Panc1 (cell line): ENCODE data around the gene SLC6A14. TPM values are rescaled to one million over a fixed set of nuclear protein-coding genes. Genes with fewer than 3 reads are reported as not detected.

Experiments
- ATAC-seq: fragments of 200-7000 bp; cut with Tn5 transposase; 2 replicates; pipeline ENCODE4 v1.9.1; 2020; ENCODE audit warnings: mild to moderate bottlenecking, moderate library complexity
- BruUV-seq: library from RNA; stranded (reverse); fragments of 400-500 nt; replicated peaks from 2 replicates; lab custom pipeline; 2021; lab: Mats Ljungman, UMichigan
- CTCF ChIA-PET: fragments of 300-600 bp; sonication (Branson Sonifier 250); formaldehyde crosslinking; loops from one replicate; lab custom pipeline; 2022; ENCODE audit warnings: antibody characterized with exemption; lab: Charles Lee
- POLR2A ChIA-PET: fragments of 300-600 bp; sonication (Branson Sonifier 250); formaldehyde crosslinking; loops from one replicate; lab custom pipeline; 2022; ENCODE audit warnings: antibody characterized with exemption; lab: Charles Lee
- DNase-seq: peaks from one replicate; pipeline ENCODE4 v3.0.0-alpha.2; 2010; ENCODE audit warnings: low read depth, low spot score
- H3K27ac ChIP-seq: 2 replicates; pipeline ENCODE4 v1.5.1; 2011; ENCODE audit warnings: mild to moderate bottlenecking, low read length, inconsistent platforms
- H3K27me3 ChIP-seq: fragments of 200-500 bp; sonication (Bioruptor generic); 2 replicates; pipeline ENCODE4 v1.6.0; 2014; ENCODE audit warnings: low read length, inconsistent platforms; ENCODE audit not compliant: control insufficient read depth, insufficient read depth
- H3K36me3 ChIP-seq: fragments of 200-500 bp; sonication (Bioruptor generic); 2 replicates; pipeline ENCODE4 v1.5.1; 2014; ENCODE audit warnings: inconsistent platforms, mild to moderate bottlenecking, low read length, moderate library complexity; ENCODE audit not compliant: control insufficient read depth, insufficient read depth
- H3K4me1 ChIP-seq: 2 replicates; pipeline ENCODE4 v1.5.1; 2011; ENCODE audit warnings: inconsistent platforms, mild to moderate bottlenecking, low read length, moderate library complexity; ENCODE audit not compliant: control insufficient read depth, insufficient read depth
- H3K4me3 ChIP-seq, 2 experiments: 2 replicates each; pipeline ENCODE4 v1.5.1; 2011 to 2012; ENCODE audit warnings: low read depth in 2 of 2, low read length in 2 of 2, mild to moderate bottlenecking in 2 of 2, inconsistent platforms in 1 of 2, moderate library complexity in 1 of 2
- H3K9me3 ChIP-seq: fragments of 200-500 bp; sonication (Bioruptor generic); 2 replicates; pipeline ENCODE4 v1.5.1; 2014; ENCODE audit warnings: low read depth, mild to moderate bottlenecking, inconsistent platforms, low read length, moderate library complexity; ENCODE audit not compliant: control insufficient read depth, insufficient read depth
- CTCF ChIP-seq: fragments of 450-650 bp; IDR thresholded peaks from 2 replicates; pipeline ENCODE4 v1.5.1; 2017; ENCODE audit warnings: mild to moderate bottlenecking
- POLR2AphosphoS5 ChIP-seq: IDR thresholded peaks from 2 replicates; pipeline ENCODE4 v1.6.1; 2012; ENCODE audit warnings: mild to moderate bottlenecking, low read depth, low read length, moderate library complexity
- REST ChIP-seq, 2 experiments: IDR thresholded peaks; 2 replicates each; pipeline ENCODE4 v1.6.1; 2011 to 2012; ENCODE audit warnings: low read depth in 2 of 2, control low read depth in 1 of 2, low read length in 1 of 2, mild to moderate bottlenecking in 1 of 2, moderate library complexity in 1 of 2; ENCODE audit not compliant: insufficient read depth in 1 of 2
- SIN3A ChIP-seq: IDR thresholded peaks from 2 replicates; pipeline ENCODE4 v1.6.1; 2012; ENCODE audit warnings: low read depth, mild to moderate bottlenecking, low read length, moderate library complexity, borderline replicate concordance; ENCODE audit not compliant: insufficient read depth
- TCF7L2 ChIP-seq: IDR thresholded peaks from 2 replicates; pipeline ENCODE4 v1.6.1; 2011; ENCODE audit warnings: mild to moderate bottlenecking, low read depth, low read length, inconsistent platforms
- in situ Hi-C: cut with HindIII; loops from 2 replicates; pipeline ENCODE4 v1.10.0; 2016; ENCODE audit warnings: low sequenced_read_pairs, low pct_unique_long_range_greater_than_20kb
- intact Hi-C: fragments of 100-400 bp; cut with micrococcal nuclease; formaldehyde crosslinking; loops from one replicate; pipeline ENCODE4 v1.10.0; 2022; ENCODE audit not compliant: unreplicated experiment
- total RNA-seq: library from RNA; stranded (reverse); gene quantifications from one replicate; pipeline ENCODE4 v1.2.1, GENCODE V29; 2021; ENCODE audit not compliant: unreplicated experiment

The SLC6A14 gene
- total RNA-seq, 1 experiment from 2014 or later: 0.03 TPM

GRCh38 chrX:116480059-116480458 lies 43.7 kb downstream of the SLC6A14 start:
- TF ChIP-seq SIN3A: no peak
- TF ChIP-seq TCF7L2: no peak
- no peak for TF ChIP-seq CTCF
- no peak for TF ChIP-seq POLR2AphosphoS5
- no peak for TF ChIP-seq REST (IDR thresholded peaks at IDR 0.05; ENCODE audit: insufficient read depth in 1 of 2, low read depth in 2 of 2, low read length in 1 of 2)
- Histone ChIP-seq H3K36me3 (no peaks in the 10 kb centered on the region; the same call in 1 of the 2 replicates), H3K9me3 (no peaks in the 10 kb centered on the region), H3K4me1 (no peaks in the 10 kb centered on the region), H3K27ac (no peak overlapping the region), H3K4me3 (no peak overlapping the region), H3K27me3 (no peaks in the 10 kb centered on the region)
- no peak for DNase-seq
- no peak for ATAC-seq
- ChIA-PET CTCF (no interaction called here), POLR2A (no interaction called here)
- intact Hi-C loops (no loop called here), in situ Hi-C loops (no loop called here)
- BruUV-seq: no TSS peak

GRCh38 chrX:116490104-116490503 lies 53.7 kb downstream of the SLC6A14 start:
- ChIA-PET CTCF (interaction anchor here (0.5 kb wide), 1 partner anchor 472 kb away, joined by 4 read pairs; no protein-coding TSS in a partner anchor), POLR2A (no interaction called here)
- ATAC-seq (no peak), DNase-seq (no peak)
- in situ Hi-C loops (no loop called here), intact Hi-C loops (loop anchor here (10.0 kb wide), 2 partner anchors 1495 to 1765 kb away; no protein-coding TSS in a partner anchor)
- H3K4me3 ChIP-seq: no peak overlapping the region
- BruUV-seq: no TSS peak
- H3K4me1 ChIP-seq: no peaks in the 10 kb centered on the region
- no peak for TF ChIP-seq POLR2AphosphoS5
- peak; percentile 30; the same call in 1 of the 2 replicates for TF ChIP-seq CTCF
- no peaks in the 10 kb centered on the region for H3K9me3 ChIP-seq
- no peaks in the 10 kb centered on the region for H3K27me3 ChIP-seq
- H3K27ac ChIP-seq: no peak overlapping the region
- H3K36me3 ChIP-seq: no peaks in the 10 kb centered on the region
